ENCODE measurements around the gene EME1.

Gene EME1

DNA sequence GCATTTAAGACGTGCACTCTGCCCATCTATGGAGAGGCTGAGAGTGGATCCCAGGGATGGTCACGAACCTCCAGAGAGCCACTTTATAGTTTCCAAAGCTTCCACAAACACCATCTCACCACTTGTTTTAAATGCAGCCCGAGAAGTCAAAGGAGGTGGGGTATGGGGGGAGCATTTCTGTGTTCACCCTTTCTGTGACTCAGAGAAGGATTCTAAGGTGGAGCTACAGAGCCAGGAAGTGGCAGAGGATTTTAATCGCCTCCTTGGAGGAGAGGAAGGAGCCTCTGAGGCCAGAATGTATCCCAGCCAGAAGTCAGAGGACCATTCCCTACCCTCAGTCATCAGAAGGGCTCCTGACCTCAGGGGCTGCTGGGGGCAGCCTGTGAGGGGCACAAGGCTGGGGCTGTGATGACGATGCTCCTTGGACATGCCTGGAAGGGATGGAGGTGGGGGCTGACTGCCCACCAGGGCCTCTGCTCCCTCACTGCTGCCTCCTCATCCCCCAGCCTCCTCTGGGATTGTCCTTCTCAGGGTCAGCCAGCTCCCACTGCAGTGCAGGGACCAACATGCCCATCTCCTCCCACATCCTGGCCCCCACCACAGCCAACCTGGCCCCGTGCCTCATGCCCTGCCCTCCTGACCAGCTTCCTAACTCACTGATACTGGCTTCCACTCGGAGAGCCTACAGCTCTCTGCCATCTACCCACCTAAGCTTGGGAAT is 24.3 kb upstream of the EME1 start:
- no peak for DNase-seq

GRCh38 chr17:50349243-50349600 is 23.8 kb upstream of the EME1 start:
- DNase-seq, result no peak

- DNase-seq, result no peak
Observed at GRCh38 chr17:50350733-50351132, 22.3 kb upstream of the EME1 start.

GRCh38 chr17:50352072-50352692 is 20.8 kb upstream of the EME1 start:
- DNase-seq, result no peak

GRCh38 chr17:50352693-50353599 is 20.1 kb upstream of the EME1 start:
- DNase-seq, result no peak

GRCh38 chr17:50353600-50354195 is 19.3 kb upstream of the EME1 start:
- DNase-seq, result no peak

- no peak for DNase-seq
Observed at GRCh38 chr17:50354198-50354597, 18.8 kb upstream of the EME1 start.

DNA sequence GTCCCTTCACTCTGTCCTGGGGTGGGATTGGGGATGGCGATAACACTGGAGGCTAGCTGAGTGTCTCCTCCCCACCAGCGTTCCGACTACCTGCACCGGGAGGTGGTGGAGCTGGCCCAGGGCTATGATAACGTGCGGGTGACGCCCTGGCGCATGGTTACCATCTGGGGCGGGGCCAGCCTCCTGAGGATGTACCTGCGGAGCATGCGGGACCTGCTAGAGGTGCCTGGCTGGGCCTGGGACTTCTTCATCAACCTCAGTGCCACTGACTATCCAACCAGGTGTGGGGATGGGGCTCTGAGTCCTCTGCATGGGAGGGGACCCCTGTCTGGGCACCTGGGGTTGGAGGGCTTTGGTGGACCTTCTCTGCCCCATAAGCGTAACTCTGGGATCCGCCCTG is 18.3 kb upstream of the EME1 start:
- DNase-seq, result no peak

GRCh38 chr17:50355336-50355700 is 17.7 kb upstream of the EME1 start:
- DNase-seq, result no peak

DNA sequence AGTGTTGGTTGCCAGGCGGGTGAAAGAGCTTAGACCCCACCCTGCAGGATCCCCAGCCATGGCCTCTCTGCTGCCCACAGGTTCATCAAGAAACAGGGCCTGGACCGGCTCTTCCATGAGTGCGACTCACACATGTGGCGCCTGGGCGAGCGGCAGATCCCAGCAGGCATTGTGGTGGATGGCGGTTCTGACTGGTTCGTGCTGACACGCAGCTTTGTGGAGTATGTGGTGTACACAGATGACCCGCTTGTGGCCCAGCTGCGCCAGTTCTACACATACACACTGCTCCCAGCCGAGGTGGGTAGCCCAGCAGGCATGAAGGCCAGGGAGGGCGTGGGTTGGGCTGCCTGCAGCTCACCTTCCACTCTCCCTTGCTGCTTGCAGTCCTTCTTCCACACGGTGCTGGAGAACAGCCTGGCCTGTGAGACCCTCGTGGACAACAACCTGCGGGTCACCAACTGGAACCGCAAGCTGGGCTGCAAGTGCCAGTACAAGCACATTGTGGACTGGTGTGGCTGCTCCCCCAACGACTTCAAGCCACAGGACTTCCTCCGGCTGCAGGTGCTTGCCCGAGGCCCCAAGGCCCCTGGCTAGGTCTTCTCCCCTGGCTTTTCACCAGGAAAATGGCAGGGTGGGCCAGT is 17.2 kb upstream of the EME1 start:
- no peak for DNase-seq

GRCh38 chr17:50356418-50356817 is 16.6 kb upstream of the EME1 start:
- no peak for DNase-seq

- no peak for DNase-seq
Observed at GRCh38 chr17:50356892-50357510, 16.0 kb upstream of the EME1 start.

GRCh38 chr17:50358177-50358576 is 14.9 kb upstream of the EME1 start:
- no peak for DNase-seq

GRCh38 chr17:50359005-50359699 is 13.9 kb upstream of the EME1 start:
- no peak for DNase-seq

- DNase-seq, result no peak
Observed at GRCh38 chr17:50359998-50360461, 13.0 kb upstream of the EME1 start.

DNA sequence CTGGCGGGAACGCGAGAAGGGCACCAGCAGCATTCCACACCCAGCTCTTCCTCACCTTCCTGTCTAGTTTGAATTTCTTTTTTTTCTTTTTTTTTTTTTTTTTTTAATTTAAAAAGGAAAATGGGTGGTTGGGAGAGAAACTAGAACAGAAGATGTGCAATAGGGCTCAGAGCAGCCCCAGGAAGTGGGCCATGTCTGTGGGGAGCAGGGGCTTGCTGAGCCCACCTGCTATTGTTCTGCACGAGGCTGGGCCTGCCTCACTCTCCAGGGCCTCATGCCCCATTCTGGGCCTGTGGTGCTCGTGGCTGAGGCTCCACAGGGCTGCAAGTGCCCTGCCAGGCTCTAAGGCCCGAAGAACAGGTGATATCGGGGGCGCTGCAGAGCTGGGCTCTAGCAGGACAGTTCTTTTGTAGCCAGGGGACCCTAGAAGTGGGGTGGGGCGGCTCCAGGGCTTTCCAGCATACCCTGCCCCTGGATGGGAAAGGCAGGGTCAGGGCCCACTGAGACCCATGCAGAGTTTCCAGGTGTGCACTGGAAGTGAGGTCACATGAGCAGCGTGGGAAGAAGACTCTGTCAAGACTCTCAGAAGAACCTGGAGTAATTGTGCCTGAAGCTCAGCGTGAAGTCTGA is 12.4 kb upstream of the EME1 start:
- no peak for DNase-seq

GRCh38 chr17:50361561-50362480 is 11.2 kb upstream of the EME1 start:
- peak; percentile 66 for DNase-seq

DNA sequence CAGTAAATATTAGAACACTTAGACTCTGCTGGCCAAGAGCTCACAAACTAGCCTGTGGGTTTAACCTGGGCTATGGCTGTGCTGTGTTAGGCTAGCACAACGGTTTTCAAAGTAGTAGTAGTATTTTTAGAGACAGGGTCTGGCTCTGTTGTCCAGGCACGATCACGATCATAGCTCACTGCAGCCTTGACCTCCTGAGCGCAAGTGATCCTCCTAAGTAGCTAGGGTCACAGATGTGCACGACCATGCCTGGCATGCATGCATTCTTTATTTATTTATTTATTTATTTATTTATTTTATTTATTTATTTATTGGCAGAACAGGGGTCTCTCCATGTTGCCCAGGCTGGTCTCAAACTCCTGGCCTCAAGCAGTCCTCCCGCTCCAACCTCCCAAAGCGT is 10.4 kb upstream of the EME1 start:
- DNase-seq, result no peak

DNA sequence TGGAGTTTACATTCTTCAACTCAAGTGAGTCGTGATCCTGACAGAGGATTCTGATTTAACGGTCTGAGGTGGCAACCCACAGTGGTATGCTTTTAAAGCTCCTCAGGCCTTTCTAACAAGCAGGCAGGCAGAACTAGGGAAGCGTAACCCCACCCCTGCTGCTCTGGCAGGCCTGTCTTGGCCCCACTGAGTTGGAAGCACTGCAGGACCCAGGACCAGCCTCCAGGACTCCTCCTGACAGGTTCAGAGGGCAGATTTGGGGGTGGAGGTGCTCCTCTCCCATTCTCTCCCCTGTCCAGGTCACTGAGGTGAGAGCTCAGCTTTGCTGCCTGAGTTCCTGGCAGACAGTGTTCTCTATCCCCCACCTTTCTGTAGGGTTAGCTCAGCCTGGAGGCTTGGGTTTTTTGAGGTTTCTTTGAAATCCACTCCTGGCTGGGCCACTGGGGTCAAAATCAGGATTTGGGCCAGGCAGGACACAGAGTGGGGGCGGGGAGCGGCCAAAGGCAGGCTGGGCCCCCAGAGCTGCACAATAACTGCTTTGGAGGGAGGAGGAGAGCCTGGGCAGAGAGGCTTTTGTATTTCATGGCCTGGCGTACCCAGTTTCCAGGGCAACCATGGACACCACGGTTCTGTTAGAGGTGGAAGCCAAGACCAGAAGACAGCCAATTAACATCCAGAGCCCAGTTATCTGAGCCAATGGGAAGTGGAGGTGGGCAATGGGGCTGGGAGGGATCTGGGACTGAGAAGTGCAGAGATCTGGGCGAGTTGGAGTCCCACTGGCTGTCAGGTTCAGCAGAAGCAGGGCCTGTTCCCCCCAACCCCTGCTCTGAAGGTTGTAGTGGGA is 9.6 kb upstream of the EME1 start:
- DNase-seq, result no peak
